HepG2 (cell line): ENCODE data around the gene MATK. TPM values are rescaled to one million over a fixed set of nuclear protein-coding genes. Genes with fewer than 3 reads are reported as not detected.

Source experiments
- GRHL1 ChIP-seq: sonication (generic); formaldehyde crosslinking; conservative IDR thresholded peaks from 2 replicates; pipeline ENCODE4 v1.8.0; 2022; ENCODE audit warnings: missing genetic modification reagents
- GTF3A ChIP-seq: sonication (generic); formaldehyde crosslinking; conservative IDR thresholded peaks from 2 replicates; pipeline ENCODE4 v1.4.0; 2020; ENCODE audit warnings: mild to moderate bottlenecking, missing genetic modification reagents
- HNF1A ChIP-seq, 2 experiments: sonication (generic) in 1 of 2; formaldehyde crosslinking in 1 of 2; IDR thresholded peaks; 2 replicates each; pipeline versions ENCODE4 v1.4.0 to v1.6.1; 2016 to 2020; ENCODE audit warnings: borderline replicate concordance in 1 of 2, low read depth in 1 of 2, mild to moderate bottlenecking in 1 of 2, missing genetic modification reagents in 1 of 2
- KDM5A ChIP-seq: fragments of 200-600 bp; sonication (generic); IDR thresholded peaks from 2 replicates; pipeline ENCODE4 v1.7.0; 2018; ENCODE audit warnings: antibody characterized with exemption, mild to moderate bottlenecking, low read length, borderline replicate concordance
- MEIS2 ChIP-seq: sonication (generic); formaldehyde crosslinking; IDR thresholded peaks from 2 replicates; pipeline ENCODE4 v1.9.0; 2021; ENCODE audit warnings: mild to moderate bottlenecking, missing genetic modification reagents
- PITX1 ChIP-seq: sonication (generic); formaldehyde crosslinking; IDR thresholded peaks from 2 replicates; pipeline ENCODE4 v1.5.1; 2020; ENCODE audit warnings: mild to moderate bottlenecking, missing genetic modification reagents
- PRPF4 ChIP-seq: fragments of 200-400 bp; formaldehyde crosslinking; IDR thresholded peaks from 2 replicates; pipeline ENCODE4 v1.6.1; 2016; ENCODE audit warnings: low read length, low read depth; ENCODE audit not compliant: poor library complexity, severe bottlenecking
- TMF1 ChIP-seq: sonication (generic); formaldehyde crosslinking; IDR thresholded peaks from 2 replicates; pipeline ENCODE4 v1.8.1; 2022; ENCODE audit warnings: low read depth, missing genetic modification reagents
- ZNF138 ChIP-seq: sonication (generic); formaldehyde crosslinking; IDR thresholded peaks from 2 replicates; pipeline ENCODE4 v1.5.0; 2020; ENCODE audit warnings: mild to moderate bottlenecking, low read depth, missing genetic modification reagents
- ZNF235 ChIP-seq: sonication (generic); formaldehyde crosslinking; IDR thresholded peaks from 2 replicates; pipeline ENCODE4 v1.8.1; 2023; ENCODE audit warnings: mild to moderate bottlenecking, missing genetic modification reagents, borderline replicate concordance
- ZNF337 ChIP-seq: sonication (generic); formaldehyde crosslinking; IDR thresholded peaks from 2 replicates; pipeline ENCODE4 v1.5.1; 2020; ENCODE audit warnings: missing genetic modification reagents, low read depth, mild to moderate bottlenecking, borderline replicate concordance
- ZNF704 ChIP-seq: sonication (generic); formaldehyde crosslinking; IDR thresholded peaks from 2 replicates; pipeline ENCODE4 v1.8.1; 2023; ENCODE audit warnings: mild to moderate bottlenecking, inconsistent platforms, moderate library complexity, missing genetic modification reagents, borderline replicate concordance
- ZNF816 ChIP-seq: sonication (generic); formaldehyde crosslinking; IDR thresholded peaks from 2 replicates; pipeline ENCODE4 v1.8.0; 2022; ENCODE audit warnings: missing genetic modification reagents, mild to moderate bottlenecking, borderline replicate concordance
- ZNF839 ChIP-seq: sonication (generic); formaldehyde crosslinking; IDR thresholded peaks from 2 replicates; pipeline ENCODE4 v1.4.0; 2020; ENCODE audit warnings: missing genetic modification reagents, mild to moderate bottlenecking, borderline replicate concordance
- polyA plus RNA-seq, 8 experiments: library from polyadenylated mRNA; depleted of rRNA in 3 of 8; stranded (reverse) in 7 of 8; unstranded in 1 of 8; fragments of >200 nt; fragmentation: Illumina TruSeq in 4 of 8; extraction: Trizol in 4 of 8; gene quantifications; 2 replicates each; pipeline versions ENCODE4 v1.2.1 to v1.2.3, GENCODE V29; 2011 to 2016; ENCODE audit warnings: low read depth in 4 of 8, missing spikeins in 1 of 8, mixed read lengths in 1 of 8; ENCODE audit not compliant: insufficient read depth in 1 of 8
- total RNA-seq, 5 experiments: library from RNA; depleted of rRNA; stranded (reverse); fragments of >200 nt; fragmentation: Illumina TruSeq; extraction: Trizol; gene quantifications; 2 replicates each; pipeline ENCODE4 v1.2.3, GENCODE V29; 2016; ENCODE audit warnings: low read depth in 1 of 5

Gene MATK
- total and polyA plus RNA-seq, 2 of the 13 experiments (the other 11 are each of a cell fraction or from before 2014, with no cell fraction given): 0.09 TPM; not detected in 1

GRCh38 chr19:3738477-3739220, 47.5 kb downstream of the MATK start (continued):
- TF ChIP-seq HNF1A (IDR thresholded peaks at IDR 0.05; ENCODE audit: low read depth) (no peak), HNF1A (CRISPR knock-in tag; IDR thresholded peaks at IDR 0.05; ENCODE audit: borderline replicate concordance) (no peak), ZNF704 (no peak), ZNF816 (CRISPR knock-in tag) (no peak), ZNF337 (no peak), MEIS2 (CRISPR knock-in tag) (no peak), TMF1 (no peak), ZNF235 (CRISPR knock-in tag) (no peak), ZNF839 (no peak), GTF3A (no peak), KDM5A (no peak), ZNF138 (CRISPR knock-in tag) (no peak), PRPF4 (no peak), GRHL1 (CRISPR knock-in tag) (no peak), PITX1 (CRISPR knock-in tag) (no peak)
